AG04450 (cell line): ENCODE measurements around the gene NCL. TPM values are rescaled to one million over a fixed set of nuclear protein-coding genes. Genes with fewer than 3 reads are reported as not detected.
"Not testable (repeated sequence)": the region's sequence is repeated elsewhere in the genome, so short reads cannot be mapped to it uniquely, and the experiment has no call there.

Source experiments
- CTCF ChIA-PET: fragments of 300-600, 350-600 bp; formaldehyde crosslinking; extraction: SDS; loops from one replicate; lab custom pipeline; 2022; ENCODE audit warnings: antibody characterized with exemption, inconsistent platforms; lab: Charles Lee
- POLR2A ChIA-PET: fragments of 350-600 bp; formaldehyde crosslinking; extraction: SDS; loops from one replicate; lab custom pipeline; 2021; ENCODE audit warnings: antibody characterized with exemption, inconsistent platforms; lab: Yijun Ruan, JAX
- DNase-seq: peaks from one replicate; pipeline ENCODE4 v3.0.0-alpha.2; 2011; ENCODE audit warnings: low read depth, low spot score
- H3K27ac ChIP-seq: one replicate; pipeline ENCODE4 v1.5.1; 2012; ENCODE audit warnings: low read depth, low read length, control low read depth
- H3K27me3 ChIP-seq: one replicate; pipeline ENCODE4 v1.6.0; 2012; ENCODE audit warnings: low read length; ENCODE audit not compliant: control insufficient read depth, insufficient read depth
- H3K4me3 ChIP-seq: 2 replicates; pipeline ENCODE4 v1.5.1; 2011; ENCODE audit warnings: mild to moderate bottlenecking, low read depth, low read length, control low read depth
- H3K9me3 ChIP-seq: 2 replicates; pipeline ENCODE4 v1.5.1; 2012; ENCODE audit warnings: low read length; ENCODE audit not compliant: control insufficient read depth, insufficient read depth
- CTCF ChIP-seq: IDR thresholded peaks from 2 replicates; pipeline ENCODE4 v1.5.1; 2011; ENCODE audit warnings: low read depth, low read length, control low read depth, inconsistent platforms
- polyA plus RNA-seq: library from polyadenylated mRNA; depleted of rRNA; stranded (reverse); fragments of >200 nt; gene quantifications from 2 replicates; pipeline ENCODE4 v1.2.3, GENCODE V29; 2011

NCL gene
- polyA plus RNA-seq, 1 experiment = 165 TPM

DNA sequence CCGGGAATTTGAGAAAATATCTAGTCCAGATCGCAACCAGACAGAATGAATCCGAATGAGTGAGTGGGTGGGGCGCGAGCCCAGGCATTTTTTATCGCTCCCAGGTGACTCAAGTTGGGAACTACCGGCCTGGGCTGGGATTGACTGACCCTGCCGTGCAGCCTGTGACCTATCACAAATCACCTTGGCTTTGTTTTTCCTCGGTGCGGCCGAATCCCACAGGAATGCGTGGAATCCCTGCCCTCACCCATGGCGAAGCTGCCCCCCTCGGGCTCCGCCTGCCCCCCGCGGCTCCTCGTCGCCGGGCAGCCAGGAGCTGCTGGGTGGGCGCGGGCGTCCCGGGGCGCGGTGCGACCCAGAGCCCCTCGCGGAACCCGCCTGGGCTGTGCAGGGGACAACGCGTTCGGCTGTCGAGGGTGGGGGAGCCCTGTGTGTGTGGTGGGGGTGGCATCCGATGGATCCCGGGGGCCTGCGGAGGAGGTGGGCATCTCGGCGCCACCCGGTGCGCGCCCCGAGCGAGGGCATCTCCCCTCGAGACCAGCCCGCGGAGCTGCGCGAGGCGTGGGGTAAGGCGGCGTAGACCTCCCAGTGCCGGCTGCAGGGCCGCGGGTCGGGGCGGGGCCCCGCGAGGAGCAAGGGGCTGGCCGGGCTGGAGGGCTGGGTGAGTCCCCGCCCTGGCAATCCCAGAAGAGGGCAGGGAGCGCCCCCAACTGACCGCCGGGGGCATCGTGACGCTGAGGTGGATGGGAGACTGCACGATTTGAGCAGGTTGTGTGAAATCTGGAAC lies 52.3 kb downstream of the NCL start:
- no peak overlapping the region for H3K27ac ChIP-seq
- POLR2A ChIA-PET = interaction anchor here (0.5 to 1.9 kb wide), 10 partner anchors 24 to 439 kb away, joined by 3 to 10 read pairs (median 3); partner anchors contain the start of genes NCL and PSMD1
- DNase-seq = peak; percentile 50
- H3K9me3 ChIP-seq = peaks cover 11% of the 10 kb centered on the region
- peak overlapping the region; percentile 73 for H3K4me3 ChIP-seq
- CTCF ChIA-PET = interaction anchor here (0.6 to 10.2 kb wide), 57 partner anchors 9 to 547 kb away, joined by 3 to 173 read pairs (median 4); partner anchors contain the start of gene ITM2C
- no peaks in the 10 kb centered on the region for H3K27me3 ChIP-seq
- peak; percentile 92 for TF ChIP-seq CTCF

- CTCF ChIA-PET = interaction anchor here (1.2 to 10.2 kb wide), 11 partner anchors 9 to 307 kb away, joined by 3 to 173 read pairs (median 6); no protein-coding TSS in a partner anchor
- DNase-seq = no peak
Observed at GRCh38 chr2:231411237-231411636, 53.0 kb downstream of the NCL start.

GRCh38 chr2:231410293-231411004 lies 53.8 kb downstream of the NCL start:
- no peaks in the 10 kb centered on the region for H3K27me3 ChIP-seq
- peak; percentile 27 for TF ChIP-seq CTCF
- peaks cover 11% of the 10 kb centered on the region for H3K9me3 ChIP-seq
- no peak overlapping the region for H3K4me3 ChIP-seq
- H3K27ac ChIP-seq = no peak overlapping the region
- ChIA-PET POLR2A (no interaction called here), CTCF (interaction anchor here (1.2 to 10.2 kb wide), 8 partner anchors 9 to 307 kb away, joined by 4 to 173 read pairs (median 12); no protein-coding TSS in a partner anchor)
- DNase-seq = no peak

More at GRCh38 chr2:231411237-231411636, 53.0 kb downstream of the NCL start:
- TF ChIP-seq CTCF = no peak
- H3K9me3 ChIP-seq = peaks cover 11% of the 10 kb centered on the region
- H3K27ac ChIP-seq = no peak overlapping the region
- H3K27me3 ChIP-seq = no peaks in the 10 kb centered on the region
- H3K4me3 ChIP-seq = no peak overlapping the region
- POLR2A ChIA-PET = interaction anchor here (0.6 to 1.9 kb wide), 3 partner anchors 23 to 53 kb away, joined by 3 to 8 read pairs (median 4); partner anchors contain the start of gene NCL

GRCh38 chr2:231409776-231410175 lies 54.5 kb downstream of the NCL start:
- CTCF ChIA-PET = interaction anchor here (1.2 to 10.2 kb wide), 2 partner anchors 114 to 182 kb away, joined by 4 to 173 read pairs; no protein-coding TSS in a partner anchor
- DNase-seq = no peak

DNA sequence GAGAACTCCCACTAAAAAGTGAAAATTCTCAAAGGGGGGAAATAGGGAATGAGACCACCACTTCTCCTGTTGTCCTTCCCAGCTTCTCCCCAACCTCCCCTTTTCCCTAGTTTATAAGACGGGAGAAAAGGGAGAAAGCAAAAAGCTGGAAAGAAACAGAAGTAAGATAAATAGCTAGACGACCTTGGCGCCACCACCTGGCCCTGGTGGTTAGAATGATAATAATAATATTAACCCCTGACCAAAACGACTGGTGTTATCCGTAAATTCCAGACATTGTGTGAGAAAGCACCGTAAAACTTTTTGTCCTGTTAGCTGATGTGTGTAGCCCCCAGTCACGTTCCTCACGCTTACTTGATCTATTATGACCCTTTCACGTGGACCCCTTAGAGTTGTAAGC lies 56.0 kb downstream of the NCL start:
- CTCF ChIA-PET = interaction anchor here (0.6 kb wide), 1 partner anchor 42 kb away, joined by 3 read pairs; no protein-coding TSS in a partner anchor
- H3K9me3 ChIP-seq = peaks cover 11% of the 10 kb centered on the region
- H3K4me3 ChIP-seq, DNase-seq, H3K27me3 ChIP-seq, H3K27ac ChIP-seq, POLR2A ChIA-PET: not testable (repeated sequence)

More at GRCh38 chr2:231409776-231410175, 54.5 kb downstream of the NCL start:
- Histone ChIP-seq H3K27ac (no peak overlapping the region), H3K4me3 (no peak overlapping the region), H3K27me3 (no peaks in the 10 kb centered on the region), H3K9me3 (peaks cover 11% of the 10 kb centered on the region)
- POLR2A ChIA-PET = no interaction called here
- TF ChIP-seq CTCF = no peak

- POLR2A ChIA-PET, H3K4me3 ChIP-seq, H3K27ac ChIP-seq, DNase-seq, H3K27me3 ChIP-seq: not testable (repeated sequence)
- peaks cover 11% of the 10 kb centered on the region for H3K9me3 ChIP-seq
- CTCF ChIA-PET = interaction anchor here (1.6 to 6.0 kb wide), 2 partner anchors 111 to 215 kb away, joined by 6 to 45 read pairs; no protein-coding TSS in a partner anchor
Observed at GRCh38 chr2:231407686-231408085, 56.6 kb downstream of the NCL start.
